Measurements from ENCODE around the gene ALPK3.

The ALPK3 gene

DNA sequence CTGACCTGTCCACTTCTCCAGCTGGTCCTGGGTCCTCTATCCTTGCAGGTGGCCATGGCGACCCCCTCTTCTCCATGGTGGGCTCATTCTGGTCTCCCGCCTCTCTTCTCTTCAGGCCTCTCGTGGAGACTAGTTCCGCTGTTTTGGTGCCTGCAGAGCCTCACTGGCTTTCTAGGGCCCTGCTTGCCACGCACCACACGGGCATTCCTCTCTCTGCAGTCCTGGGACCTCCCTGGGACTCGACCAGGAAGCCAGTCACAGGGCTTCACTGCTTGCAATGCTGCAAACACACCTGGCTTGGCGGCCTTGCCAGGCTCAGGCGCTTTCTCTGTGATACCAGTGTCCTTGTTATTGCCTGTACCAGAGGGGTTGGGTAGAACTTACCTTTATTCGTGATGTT, 76.5 kb downstream of the ALPK3 start:
- DNase-seq (ENCODE audit: low read depth in 2 of 2) = no peak

DNA sequence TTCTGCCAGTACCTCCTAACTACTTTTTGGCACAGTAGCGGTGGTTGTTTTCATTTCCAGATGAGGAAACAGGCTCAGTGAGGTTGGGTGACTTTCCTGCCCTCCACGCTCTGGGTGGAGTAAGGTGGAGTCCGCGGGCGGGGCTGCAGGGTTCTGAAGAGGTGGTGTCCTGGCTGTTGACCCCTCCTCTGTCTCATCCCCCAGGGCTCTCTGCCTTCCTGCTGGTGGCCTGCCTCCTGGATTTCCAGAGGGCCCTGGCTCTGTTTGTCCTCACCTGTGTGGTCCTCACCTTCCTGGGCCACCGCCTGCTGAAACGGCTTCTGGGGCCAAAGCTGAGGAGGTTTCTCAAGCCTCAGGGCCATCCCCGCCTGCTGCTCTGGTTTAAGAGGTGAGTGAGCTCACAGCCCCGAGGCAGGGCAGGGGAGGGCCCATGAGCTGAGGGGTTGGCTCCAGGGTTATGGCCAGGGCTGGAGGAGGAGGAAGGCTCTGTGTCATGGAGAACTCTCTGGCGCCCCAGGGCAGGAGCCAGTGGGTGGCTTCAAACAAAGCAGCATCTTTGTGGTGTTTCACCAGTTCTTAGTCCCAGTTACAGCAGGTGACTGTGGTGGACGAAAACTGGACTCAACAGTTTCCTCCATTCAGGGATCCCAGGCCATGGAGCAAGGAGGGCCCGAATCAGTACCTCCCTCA, 77.7 kb downstream of the ALPK3 start:
- DNase-seq (ENCODE audit: low read depth in 2 of 2) = no peak

DNA sequence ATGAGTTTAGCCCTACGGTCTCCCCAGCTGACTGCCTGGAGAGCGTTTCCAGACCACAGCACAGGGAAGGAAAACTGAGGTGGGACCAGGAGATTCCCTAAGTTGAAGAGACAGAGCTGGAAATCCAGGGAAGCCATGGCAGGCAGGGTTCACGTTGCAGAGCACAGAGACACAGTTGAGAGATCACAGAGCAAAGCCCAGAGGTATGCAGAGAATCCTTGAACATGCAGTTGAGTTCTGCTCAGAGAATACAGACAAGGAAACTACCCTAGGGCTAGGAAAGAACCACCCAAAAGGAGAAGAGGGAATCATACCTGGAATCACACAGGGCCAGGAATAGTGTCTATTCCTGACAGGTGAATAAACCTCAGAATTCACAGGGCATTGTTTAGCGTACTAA, 81.6 kb downstream of the ALPK3 start:
- DNase-seq (ENCODE audit: low read depth in 2 of 2) = no peak

DNA sequence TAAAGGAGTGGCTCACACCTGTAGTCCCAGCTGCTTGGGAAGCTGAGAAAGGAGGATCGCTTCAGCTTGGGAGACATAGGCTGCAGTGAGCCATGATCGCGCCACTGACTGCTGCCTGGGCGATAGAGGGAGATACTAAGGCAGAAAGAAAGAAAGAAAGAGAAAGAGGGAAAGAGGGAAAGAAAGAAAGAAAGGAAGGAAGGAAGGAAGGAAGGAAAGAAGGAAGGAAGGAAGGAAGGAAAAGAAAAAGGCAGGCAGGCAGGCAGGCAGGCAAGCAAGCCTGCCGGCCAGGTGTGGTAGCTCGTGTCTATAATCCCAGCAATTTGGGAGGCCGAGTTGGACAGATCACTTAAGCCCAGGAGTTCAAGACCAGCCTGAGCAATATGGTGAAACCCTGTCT, 82.6 kb downstream of the ALPK3 start:
- DNase-seq (ENCODE audit: low read depth in 2 of 2) = no peak

DNA sequence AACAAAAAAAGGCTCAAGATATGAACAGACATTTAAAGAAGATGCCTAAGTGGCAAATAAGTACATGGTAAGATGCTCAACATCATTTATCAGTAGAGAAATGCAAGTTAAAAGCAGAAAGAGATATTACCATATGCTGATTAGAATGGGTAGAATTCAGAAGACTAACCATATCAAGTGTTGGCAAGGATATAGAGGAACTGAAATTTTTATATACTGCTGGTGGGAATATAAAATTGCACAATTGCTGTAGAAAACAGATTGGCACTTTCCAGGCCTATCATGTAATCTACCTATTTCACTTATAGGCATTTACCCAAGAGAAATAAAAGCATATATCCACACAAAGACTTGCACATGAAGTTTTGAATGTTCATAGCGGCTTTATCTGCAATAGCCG, 84.4 kb downstream of the ALPK3 start:
- DNase-seq (ENCODE audit: low read depth in 2 of 2) = no peak

DNA sequence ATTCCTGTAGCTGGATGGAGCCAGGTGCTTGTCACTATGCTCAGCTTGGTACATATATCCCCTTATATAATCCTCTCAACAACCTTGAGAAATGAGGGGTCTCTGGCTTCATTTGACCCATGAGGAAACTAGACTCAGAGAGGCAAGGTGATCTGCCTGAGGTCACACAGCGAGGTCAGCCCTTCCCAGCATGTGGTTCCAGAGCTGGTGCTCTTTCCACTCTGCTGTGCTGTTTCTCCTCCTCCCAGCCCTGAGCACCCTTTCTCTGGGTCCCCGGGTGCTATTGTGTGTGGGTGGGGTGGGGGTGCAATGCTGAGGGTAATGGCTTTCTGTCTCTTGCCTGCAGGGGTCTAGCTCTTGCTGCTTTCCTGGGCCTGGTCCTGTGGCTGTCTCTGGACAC, 86.6 kb downstream of the ALPK3 start:
- no peak for DNase-seq (ENCODE audit: low read depth in 2 of 2)

DNA sequence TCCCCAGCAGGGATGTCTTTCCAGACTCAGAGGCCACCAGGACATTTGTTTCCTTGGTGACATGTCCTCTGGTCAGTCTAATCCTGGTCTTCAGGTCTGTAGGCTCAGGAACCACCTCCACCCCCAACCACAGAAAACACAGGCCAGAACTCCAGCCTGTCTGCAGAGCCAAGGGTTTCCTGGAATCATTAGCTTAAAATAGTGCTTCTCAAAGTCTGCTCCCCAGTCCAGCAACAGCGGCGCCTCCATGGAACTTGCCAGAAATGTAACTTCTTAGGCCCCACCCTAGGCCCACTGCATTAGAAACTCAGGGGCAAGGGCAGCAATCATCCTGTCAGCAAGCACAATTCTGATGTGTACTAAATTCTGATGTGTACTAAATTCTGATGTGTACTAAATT, 87.3 kb downstream of the ALPK3 start:
- DNase-seq (ENCODE audit: low read depth in 2 of 2) = no peak

DNA sequence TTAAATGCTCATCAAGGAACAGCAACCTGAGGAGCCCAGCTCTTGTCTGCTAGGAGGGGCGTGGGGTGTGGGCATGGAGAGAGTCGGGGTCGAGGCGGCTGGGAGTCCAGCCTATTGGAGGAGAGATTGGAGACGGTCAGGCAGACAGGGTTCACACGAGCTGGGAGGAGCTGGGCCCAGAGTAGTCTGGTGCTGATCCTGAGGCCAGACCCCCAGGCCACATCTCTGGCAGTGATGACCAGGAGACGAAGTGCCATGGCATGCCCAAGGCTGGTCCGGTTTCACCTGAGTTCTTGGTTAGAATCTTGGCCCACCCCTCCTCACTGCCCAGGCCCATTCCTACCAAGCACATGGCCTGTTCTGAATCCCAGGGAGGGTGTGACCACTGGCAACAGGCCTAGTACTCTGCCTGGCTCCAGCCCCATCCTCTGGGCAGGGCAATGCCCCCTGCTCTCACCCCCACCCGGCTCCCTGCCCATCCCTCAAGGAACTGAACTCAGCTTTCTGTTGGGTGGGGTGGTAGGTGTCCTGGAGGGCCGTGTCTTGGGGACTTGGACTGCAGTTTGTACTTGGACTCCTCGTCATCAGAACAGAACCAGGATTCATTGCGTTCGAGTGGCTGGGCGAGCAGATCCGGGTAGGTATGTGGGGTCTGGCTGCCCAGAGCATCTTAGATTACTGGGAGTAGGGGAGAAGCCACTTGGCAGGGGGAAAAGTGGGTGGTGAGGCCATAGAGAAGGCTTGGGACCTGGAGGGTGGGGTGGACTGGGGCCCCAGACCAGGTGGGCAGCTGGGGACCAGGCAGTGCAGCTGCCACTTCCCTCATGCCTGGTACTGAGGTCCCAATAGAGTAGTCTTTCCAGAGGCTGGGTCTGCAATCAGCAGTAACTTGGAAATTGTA, 88.1 kb downstream of the ALPK3 start:
- no peak for DNase-seq (ENCODE audit: low read depth in 2 of 2)

DNA sequence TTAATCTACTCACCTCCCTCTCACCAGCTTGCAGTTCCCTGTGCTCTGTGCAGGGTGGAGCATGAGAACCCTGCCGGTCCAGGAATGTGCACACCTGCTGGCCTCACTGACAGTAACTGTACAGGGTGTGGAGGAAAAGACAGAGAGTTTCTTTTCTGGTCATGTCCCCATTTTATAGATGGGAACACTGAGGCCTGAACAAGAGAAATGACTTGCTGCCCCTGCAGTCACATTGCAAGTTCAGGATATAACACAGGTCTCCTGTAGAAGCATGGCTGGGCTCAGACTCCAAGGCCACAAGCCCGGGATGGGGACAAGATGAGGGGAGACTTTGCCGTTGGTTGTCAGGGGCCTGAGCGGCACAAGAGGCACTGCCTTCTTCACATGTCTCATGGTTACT, 90.6 kb downstream of the ALPK3 start:
- no peak for DNase-seq (ENCODE audit: low read depth in 2 of 2)

DNA sequence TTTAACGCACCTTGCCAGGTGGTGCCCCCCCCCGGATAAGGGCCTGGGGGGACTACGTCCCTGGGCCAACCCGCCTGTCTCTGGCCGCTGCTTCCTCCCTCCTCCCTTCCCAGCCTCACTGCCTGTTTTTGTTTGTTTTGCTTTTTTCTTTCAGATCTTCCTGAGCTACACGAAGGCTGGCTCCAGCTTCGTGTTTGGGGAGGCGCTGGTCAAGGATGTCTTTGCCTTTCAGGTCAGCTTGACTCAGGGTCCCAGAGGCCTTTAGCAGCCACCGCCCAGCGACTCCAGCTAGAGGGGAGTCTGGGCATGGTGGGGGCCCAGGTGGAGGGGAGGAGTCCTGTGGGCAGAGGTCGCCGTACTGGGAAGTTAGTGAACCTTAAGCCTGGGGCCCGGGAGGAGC, 91.4 kb downstream of the ALPK3 start:
- no peak for DNase-seq (ENCODE audit: low read depth in 2 of 2)

DNA sequence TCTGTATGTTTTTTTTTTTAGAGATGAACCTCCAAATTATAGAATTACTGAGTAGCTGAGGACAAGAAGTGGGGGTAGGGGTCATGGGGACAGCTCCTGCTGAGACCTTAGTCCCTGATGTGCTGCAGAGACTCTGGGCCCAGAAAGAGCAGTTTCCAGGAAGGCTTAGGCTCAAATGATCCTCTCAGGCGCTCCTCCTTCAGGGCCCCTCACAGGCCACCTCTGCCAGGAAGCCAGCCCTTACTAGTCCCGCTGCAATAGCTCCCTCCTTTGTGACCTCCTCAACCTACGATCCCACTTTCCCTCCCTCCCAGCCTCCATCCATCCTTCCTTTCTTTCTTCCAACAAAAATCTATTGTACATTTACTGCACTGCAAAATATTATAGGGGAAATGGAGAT, 91.9 kb downstream of the ALPK3 start:
- DNase-seq (ENCODE audit: low read depth in 2 of 2) = no peak

DNA sequence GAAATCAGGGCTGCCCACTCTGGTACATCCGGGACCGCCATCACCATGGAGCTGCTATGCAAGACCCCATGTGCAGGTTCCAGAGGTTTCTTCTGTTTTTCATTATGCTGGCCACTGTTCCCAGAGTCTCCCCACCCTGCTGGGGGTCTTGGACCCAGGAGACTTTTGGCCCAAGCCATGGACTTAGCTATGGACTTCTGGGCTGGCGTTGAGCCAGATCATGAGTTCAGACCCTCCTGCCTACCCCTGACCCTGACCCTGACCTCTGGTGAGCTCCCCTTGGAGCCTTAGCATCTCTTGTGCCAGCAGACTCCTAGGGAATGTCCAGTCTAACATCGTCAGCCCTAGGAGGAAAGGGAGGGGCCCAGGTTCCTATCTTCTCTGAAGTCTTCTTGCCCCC, 92.6 kb downstream of the ALPK3 start:
- no peak for DNase-seq (ENCODE audit: low read depth in 2 of 2)

DNA sequence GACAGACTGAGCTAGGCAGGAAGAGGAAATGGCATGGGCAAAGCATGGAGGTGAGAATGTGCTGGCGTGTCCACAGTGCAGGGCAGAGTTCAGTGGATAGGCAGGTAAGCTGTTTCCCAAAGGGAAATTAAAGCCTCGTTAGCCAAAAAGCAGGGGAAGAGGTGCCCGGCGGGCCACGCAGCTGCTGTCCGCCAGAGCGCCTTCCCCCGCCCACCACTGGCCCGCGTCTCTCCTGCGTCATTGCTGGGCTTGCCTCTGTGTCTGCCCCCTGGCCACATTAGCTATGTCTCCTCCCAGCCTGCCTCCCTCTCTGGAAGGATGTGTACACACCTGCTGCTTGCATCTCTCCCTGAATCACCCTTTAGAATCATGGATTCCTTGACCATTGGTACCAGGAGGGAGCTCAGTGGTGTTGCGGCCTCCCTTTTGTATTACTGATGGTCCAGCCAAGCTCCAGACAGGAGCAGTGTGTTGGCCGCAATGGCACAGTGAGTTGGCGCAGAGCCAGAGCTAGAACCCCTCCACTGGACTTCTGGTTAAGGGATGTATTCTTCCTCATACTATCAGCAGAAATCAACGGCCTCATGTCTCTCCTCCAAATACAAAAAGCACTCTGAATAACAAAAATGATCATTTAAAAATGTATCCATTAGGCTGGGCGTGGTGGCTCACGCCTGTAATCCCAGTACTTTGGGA, 93.9 kb downstream of the ALPK3 start:
- no peak for DNase-seq (ENCODE audit: low read depth in 2 of 2)

DNA sequence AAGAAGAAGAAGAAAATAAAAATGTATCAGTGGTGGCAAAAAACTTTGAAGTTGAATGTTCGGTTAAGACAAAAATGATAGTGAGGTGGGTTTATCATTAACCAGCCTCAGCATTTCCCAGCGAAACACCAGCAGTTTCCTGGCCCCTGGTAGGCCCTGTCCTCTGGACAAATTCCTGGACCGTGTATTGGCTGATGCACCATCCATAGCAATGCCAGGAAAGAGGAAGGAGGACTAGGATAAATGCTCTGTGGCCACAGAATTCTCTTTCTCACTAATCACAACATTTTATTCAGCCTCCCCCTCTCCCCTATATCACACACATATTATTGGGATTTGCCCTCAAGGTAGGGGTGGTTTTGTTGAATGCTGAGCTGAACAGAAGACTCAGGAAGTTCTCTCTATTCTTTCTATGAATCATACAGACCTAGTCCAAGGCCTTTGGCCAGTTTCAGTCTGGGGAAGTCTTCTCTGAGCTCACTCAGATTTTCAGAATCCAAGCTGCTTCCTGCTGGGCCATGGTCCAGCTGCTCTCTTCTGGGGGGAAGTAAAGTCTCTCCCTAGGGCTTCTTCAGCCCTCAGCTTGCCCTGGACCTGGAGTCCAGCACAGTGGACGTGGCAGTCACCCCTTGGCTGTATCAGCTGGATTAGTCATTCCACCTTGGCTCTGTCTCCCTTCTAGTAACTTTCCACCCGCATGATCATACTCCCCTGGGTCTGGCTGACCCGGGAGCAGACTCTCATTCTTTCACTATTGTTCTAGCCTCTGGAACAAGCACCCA, 94.9 kb downstream of the ALPK3 start:
- peak; percentile 65 to 71 for DNase-seq (ENCODE audit: low read depth in 2 of 2)

DNA sequence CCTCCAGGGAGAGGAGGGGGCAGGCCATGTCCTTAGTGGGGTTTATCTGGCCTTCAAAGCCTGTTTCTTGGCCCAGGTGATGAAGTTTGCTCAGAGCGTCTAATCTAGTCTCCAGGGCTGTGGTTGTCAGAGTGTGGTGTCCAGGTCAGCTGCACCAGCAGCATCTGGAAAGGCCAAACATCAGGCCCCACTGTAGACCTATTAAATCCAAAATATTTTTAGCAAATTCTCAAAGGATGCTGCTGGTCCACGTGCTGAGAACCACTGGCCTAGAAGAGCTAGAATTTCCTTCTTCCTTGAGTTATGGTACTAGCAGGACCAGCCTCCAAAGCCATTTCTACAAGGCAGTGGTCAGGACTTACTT, 96.2 kb downstream of the ALPK3 start:
- DNase-seq (ENCODE audit: low read depth in 2 of 2) = no peak

DNA sequence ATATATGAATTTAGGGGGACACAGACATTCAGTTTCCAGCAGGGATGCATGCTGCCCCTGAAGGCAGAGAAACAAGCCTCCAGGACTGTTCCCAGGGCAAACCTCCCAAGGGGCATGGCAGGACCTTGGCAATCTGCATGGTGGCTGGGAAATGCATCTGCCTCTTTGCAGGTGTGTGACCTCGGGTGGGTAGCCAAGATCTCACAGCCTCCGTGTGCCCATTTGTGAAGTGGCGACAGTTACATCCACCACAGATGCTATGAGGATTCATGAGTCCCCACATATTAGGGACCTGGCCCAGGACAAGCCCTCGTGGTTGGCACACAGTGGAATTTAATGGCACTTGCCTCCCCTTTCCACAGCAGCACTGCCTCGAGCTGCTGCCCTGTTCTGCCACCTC, 97.2 kb downstream of the ALPK3 start:
- no peak for DNase-seq (ENCODE audit: low read depth in 2 of 2)

DNA sequence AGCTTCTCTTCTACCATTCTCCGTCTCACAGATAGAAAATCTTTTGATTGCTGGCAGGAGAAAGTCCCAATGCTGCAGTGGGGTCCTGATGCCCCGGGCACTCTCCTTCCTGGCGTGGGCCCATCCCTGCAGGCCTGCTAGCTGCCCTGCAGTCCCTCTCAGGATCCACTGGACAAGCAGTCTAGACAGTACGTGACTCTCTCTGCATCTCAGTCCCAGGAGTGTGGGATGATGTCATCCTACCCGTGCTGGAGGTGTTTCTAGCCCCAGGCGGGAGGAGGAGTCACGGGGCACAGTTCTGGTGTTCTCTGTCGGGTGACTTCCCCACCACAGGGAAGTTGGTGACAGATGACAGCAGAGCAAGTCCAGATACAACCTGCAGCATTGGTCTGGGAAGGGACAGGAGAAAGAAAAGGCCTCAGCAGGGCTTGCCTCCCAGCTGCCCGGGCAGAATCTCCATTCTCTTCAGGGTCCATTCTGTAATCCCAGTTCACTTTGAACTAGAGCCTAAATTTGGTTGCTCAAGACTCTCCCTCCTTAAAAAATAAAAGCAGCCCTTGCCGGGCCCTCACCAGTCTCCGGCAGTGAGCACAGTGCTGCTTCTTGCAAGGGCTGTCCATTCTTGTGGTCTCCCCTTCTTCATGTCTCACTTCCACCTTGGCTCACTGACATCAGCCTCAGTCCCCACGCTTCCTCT, 97.9 kb downstream of the ALPK3 start:
- DNase-seq (ENCODE audit: low read depth in 2 of 2) = peak; percentile 45 to 46

DNA sequence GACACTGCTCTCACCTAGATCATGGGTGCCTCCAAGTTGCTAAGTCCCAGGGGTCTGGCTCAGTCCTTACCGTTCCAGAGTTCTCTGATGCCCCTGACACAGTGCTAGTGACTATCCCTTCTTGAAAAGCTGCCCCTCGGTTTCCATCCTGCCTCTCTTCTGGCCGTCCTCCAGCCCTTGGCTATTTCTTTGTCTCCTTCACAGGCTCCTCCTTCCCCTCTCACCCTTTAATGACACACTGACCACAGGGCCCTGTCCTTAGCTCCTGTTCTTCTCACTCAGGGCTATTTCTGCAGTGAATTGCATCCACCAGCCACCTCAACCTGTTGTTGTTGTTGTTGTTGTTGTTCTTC, 98.4 kb downstream of the ALPK3 start:
- DNase-seq (ENCODE audit: low read depth in 2 of 2) = no peak

DNA sequence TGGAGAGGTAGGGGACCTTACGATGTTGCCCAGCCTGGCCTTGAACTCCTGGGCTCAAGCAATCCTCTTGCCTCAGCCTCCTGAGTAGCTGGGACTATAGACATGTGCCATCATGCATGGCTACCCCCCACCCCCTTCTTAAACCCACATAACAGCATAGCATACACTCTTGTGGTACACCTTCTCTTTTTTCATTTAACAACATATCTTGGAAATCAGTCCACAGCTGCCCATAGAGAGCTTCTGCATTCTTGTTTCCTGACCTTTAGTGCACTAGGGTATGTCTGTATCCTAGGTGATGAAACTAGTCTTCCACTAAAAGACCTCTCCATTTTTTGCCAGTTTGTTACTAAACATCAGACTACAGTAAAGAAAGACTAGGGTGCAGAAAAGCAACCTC, 100.3 kb downstream of the ALPK3 start:
- no peak for DNase-seq (ENCODE audit: low read depth in 2 of 2)

DNA sequence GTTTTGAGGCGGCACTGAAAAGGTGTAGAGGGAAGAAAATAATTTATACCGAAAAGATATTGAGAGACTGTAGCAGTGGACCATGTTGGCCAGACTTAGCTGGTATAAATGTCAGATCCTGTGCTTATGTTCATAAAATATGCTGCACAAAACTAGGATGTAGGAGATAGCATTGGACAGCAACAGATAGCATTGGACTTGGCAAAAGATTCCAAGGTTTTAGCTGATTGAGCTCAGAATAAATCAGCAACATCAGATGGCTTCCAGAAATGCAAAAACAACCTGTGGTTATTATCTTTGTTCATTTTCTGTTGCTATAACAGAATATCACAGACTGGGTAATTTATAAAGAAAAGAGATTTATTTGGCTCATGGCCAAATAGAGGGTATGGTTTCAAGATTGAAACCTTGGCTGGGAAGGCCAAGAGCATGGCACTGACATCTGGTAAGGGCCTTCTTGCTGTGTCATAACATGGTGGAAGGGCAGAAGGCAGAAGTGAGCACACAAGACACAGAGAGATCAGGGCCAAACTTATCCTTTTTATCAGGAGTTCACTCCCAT, 102.0 kb downstream of the ALPK3 start:
- DNase-seq (ENCODE audit: low read depth in 2 of 2) = no peak

DNA sequence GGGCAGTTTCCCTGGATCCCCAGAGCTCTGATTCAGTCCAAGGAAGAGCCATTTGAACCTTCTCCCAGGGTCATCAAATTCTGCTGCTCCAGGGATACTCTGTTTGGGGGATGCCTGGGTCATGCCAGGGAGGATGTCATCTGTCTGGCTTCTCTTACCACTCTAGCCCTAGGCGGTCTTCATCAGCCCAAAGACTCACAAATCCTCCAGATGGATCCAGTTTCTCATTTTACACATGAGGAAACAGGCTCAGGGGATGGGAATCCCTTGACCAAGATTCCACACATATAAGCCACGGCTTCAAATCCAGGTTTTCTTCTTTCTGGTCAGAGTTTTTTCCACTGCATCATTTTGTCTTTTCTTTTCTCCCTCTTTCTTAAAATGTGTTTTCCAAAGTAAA, 104.0 kb downstream of the ALPK3 start:
- DNase-seq (ENCODE audit: low read depth in 2 of 2) = no peak
